Embryonic facial prominence (tissue), 1 donor: ENCODE results near the gene SH3PXD2B.
"Not testable (repeated sequence)": the region's sequence is repeated elsewhere in the genome, so short reads cannot be mapped to it uniquely, and the experiment has no call there.

Experiments used
- DNase-seq: peaks from one replicate; pipeline ENCODE4 v3.0.0-alpha.2; 2016; ENCODE audit errors: extremely low spot score

SH3PXD2B gene

DNA sequence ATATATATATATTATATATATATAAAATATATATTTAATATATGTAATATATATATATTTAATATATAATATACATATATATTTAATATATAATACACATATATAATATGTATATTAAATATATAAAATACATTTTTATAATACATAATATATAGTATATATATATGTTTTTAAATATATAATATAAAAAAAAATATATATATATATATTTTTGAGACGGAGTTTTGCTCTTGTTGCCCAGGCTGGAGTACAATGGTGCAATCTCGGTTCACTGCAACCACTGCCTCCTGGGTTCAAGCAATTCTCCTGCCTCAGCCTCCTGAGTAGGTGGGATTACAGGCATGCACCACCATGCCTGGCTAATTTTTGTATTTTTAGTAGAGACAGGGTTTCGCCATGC, 85.6 kb downstream of the SH3PXD2B start:
- not testable (repeated sequence) for DNase-seq

DNA sequence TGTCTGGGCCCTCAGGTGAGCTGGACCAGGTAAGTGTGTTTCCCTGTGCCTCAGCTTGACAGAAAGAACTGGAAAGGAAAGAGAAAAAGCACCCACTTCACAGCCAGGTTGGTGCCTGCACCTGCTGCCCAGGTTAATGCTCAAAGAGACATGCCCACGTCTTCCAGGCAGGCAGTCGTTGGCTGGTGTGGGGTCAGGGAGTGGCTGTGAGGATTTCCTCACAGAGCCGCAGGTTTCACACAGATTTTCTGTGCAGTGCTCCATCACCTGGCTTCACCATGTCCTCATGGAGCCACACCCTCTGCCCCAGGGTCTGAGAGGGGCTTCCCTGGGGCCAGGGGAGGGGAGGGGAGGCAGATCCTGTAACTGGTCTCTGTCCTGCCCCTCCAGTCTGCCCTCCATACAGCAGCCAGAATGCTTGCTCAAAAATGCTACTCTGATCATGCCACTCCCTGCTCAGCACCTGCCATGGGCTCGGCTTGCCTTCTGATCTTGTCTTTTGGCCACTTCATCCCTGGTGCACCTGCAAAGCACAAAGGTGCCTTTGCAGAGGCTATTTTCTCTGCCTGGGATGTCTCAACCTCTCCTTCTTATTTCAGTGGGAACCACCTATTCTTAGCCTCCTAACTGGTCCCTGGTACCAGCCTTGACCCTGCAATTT, 88.2 kb downstream of the SH3PXD2B start:
- no peak for DNase-seq

DNA sequence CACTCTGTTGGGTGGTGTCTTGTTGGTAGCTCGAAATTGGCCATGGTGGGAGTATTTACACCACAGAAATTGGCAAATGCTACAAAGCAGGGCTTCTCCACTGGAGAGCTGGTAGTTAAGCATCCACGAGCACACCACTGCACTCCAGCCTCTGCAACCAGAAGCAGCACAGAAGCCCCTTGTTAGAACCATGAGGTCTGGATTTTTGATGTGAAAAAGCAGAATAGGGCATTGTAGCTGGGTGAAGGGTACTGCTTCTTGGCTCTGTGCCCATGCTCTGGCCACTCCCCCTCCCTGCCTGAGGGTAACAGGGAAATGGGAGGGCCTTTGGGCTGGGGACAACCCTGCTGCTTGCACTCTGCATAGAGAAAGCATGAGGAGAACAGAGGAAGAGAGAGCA, 89.6 kb downstream of the SH3PXD2B start:
- no peak for DNase-seq

DNA sequence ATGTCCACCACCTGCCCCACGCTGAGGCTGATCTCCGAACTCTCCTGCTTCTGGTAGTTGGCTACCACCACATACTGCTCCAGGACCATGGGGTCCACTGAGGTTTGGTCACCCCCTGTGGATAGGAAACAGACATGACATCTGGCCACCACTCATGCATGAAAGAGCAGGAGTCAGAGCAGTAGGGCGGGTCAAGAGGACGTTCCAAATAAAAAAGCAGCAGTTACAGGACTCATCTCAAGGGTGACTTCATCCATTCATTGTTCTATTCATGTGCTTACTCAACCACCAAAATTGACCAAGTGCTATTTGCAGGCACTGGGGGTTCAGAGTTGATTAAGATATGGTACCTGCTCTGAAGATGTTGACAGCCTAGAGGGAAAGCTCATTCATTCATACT, 91.6 kb downstream of the SH3PXD2B start:
- DNase-seq = no peak

DNA sequence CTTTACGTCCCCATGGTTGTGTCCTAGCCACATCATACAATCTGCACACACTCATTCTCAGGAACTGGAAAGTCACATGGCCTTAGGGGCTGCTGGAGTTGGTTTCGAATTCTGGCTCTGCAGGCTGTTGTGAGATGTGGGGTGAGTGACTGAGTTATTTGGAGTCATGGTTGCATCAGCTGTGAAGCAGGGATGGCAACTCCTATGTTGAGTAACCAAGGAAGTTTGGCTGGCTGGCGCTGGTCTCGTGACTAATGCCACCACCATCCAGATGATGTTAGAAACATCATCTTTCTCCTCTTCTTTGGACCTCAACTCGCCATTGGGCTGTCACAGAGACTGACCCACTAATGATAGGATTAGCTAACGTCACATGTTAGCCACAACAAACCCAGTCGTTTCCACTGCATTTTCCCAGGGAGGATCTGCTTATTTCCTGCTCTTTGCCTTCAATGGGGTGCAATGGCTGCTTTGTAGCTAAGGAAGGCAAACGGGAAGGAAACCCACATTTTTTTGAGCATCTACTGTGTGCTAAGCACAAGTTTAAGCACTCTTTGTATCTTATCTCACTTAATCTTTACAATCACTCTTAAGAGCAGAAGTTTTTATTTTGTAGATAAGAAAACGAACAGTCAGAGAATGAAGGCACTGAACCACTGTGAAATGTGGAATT, 92.6 kb downstream of the SH3PXD2B start:
- DNase-seq = no peak

DNA sequence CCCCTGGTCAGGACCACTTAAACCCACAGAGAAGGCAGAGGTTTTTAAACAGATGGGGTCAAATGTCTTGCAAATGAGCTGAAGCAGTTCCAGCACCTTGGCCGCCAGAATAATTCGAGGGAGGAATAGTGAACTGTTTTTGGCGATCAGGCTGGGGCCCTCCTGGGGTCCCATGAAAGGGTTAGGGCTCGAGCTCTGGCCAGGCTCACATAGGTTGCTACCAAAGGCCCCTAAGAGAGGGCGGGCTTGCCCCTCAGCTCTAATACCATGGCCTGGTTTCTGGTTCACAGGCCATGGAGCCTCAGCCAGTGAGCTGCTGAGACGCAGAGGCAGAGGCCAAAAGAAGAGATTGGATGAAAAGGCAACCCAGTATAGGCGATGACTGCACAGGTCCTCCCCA, 96.0 kb downstream of the SH3PXD2B start:
- no peak for DNase-seq

DNA sequence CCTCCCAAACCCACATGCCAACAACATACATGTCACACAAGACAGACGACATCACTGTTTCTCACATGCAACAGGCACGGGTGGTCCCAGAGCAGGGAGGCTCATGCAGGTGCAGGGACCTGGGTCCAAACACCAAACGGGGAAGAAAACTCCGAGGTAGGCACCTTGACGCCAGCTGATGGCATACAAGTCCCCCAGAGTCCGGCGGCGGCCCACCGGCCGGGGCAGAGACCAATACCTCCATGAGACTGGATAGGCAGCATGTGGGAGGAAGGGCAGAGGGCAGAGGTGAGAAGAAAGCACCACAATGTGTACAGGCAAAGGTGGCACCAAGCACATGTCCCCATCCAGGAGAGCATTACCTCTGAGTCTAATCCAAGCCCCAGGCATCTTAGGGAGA, 97.8 kb downstream of the SH3PXD2B start:
- no peak for DNase-seq

DNA sequence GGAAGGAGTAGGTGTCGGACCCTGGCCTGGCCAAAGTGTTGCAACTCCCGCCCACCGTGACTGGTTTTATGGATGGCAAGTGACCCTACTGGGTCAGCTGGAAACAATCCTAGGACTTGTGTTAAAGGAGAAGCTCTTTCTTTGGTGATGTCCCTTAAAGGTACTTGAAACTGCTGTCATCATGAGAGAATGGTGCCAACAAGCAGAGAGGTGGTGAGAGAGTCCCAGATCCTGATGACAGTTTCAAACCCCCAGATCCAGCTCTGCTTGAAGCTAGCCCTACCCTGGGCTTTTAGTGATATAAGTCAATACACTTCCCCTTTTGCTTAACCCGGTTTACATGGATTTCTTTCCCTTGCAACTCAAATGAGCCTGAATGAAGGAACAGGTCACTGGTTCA, 98.3 kb downstream of the SH3PXD2B start:
- no peak for DNase-seq

DNA sequence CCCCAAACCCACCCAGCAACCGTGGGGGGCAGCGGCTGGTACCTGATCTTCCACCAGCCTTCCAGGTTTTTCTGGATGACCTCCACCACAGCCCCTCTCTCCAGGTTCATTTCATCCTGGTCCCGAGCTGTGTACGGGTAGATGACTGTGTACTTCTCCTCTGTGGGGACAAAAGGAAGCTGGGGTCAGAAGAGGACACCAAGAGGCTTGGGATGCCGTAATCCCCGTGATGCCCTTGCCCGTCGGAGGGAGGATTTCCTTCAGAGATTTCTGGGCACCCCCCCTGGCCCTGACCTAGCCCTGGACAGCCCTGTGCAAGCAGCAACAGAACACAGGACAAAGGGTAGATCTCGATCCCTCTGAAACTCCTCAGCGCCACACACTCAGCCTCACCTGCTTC, 100.5 kb downstream of the SH3PXD2B start:
- DNase-seq = no peak

DNA sequence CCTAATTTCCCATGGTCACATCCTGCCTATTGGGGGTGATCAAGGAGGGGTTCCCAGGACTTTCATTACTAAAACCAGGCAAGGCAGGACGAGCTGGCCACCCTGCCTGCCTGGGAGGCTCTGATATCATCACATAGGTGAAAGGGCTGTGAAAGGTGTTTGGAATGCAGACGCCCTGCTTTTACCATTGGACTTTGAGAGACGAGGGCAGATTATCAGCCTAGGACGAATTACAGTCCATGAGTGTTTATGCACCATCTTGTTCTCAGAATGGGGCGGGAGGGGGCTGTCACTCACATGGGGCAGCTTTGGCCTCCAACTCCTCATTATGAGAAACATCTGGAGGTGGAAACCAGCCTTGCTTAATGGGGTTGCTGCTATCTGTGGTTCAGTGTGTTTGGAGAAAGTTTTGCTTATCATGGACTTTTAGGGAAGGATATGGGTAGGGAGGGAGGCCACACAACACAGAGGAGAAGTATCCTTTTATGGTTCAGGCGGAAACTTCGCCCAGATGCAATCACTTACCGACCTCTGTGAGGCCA, 101.0 kb downstream of the SH3PXD2B start:
- no peak for DNase-seq

DNA sequence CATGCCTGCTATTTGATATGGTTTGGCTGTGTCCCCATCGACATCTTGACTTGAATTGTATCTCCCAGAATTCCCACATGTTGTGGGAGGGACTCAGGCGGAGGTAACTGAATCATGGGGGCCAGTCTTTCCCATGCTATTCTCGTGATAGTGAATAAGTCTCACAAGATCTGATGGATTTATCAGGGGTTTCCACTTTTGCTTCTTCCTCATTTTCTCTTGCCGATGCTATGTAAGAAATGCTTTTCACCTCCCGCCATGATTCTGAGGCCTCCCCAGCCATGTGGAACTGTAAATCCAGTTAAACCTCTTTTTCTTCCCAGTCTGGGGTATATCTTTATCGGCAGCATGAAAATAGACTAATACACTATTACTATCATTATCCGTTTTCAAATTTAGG, 101.8 kb downstream of the SH3PXD2B start:
- not testable (repeated sequence) for DNase-seq

DNA sequence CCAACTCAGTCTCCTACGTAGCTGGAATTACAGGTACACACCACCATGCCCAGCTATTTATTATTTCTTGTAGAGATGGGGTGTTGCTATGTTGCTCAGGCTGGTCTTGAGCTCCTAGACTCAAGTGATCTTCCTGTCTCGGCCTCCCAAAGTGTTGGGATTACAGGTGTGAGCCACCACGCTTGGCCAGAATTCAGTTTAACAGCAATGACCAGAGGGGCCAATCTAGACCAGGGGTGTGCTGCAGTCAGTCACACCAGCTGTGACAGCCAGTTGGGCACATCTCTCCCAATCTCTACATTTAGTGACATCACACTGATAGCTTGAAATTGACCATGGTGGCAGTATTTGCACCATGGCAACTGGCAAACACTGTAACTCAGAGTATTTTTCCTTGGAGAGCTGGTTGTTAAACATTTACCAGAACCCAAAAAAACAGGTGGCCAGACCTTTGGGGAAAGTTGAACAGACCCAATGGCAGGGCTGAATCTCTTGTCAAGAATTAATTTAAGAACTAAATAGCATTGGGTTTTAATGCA, 103.0 kb downstream of the SH3PXD2B start:
- DNase-seq = no peak

DNA sequence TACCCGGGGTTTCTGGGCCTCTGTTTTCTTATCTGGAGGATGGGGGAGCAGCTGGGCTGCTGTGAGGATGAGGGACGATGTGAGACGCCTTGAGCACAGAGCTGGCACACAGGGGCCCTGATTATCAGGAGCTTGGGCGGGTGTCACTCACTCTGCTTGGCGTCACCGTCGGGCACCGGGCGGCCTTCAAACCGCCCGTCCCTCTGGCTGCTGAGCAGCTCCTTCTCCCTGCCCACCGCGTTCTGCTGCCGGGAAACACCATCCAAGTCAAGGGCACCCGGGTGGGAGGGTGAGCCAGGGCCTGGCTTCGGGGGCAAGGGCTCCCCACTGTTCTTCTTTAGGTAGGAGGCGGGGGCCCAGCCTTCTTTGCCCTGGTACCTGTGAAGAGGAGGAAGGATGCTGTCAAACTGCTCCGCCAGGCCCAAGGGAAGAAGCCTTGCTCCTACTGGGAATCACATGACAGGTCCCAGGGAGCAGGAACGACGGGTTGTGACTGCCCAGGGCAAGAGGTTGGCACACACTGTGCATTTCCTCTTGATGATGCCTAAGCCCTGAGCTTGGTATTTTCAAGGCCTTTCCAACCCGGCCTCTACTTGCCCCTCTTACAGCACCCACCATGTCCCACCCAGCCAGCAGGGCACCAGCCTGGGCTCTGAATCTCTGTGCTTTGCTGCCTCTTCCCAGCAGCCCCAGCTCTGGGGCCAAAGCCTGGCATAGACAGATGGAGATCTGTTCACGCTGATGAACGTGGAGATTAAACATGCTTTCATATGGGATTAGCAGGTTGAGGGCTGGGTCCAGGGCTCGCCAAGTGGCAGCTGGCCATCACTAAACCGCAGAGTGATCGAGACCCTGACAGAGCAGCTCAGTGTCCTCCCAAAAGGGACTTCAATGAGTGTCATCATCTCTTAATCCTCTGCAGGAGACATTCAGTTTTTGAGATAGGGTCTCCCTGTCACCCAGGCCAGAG, 103.8 kb downstream of the SH3PXD2B start:
- DNase-seq = no peak

DNA sequence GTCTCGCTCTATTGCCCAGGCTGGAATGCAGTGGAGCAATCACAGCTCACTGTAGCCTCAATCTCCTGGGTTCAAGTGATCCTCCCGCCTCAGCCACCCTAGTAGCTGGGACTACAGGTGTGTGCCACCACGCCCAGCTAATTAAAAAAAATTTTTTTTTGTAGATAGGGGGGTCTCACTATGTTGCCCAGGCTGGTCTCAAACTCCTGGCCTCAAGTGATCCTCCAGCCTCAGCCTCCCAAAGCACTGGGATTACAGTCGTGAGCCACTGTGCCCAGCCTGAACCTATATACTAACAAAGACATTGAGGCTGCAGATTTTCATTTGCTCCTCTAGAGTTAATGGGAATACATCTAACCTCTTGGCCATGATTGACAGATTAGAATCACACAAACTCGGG, 105.6 kb downstream of the SH3PXD2B start:
- DNase-seq = not testable (repeated sequence)

DNA sequence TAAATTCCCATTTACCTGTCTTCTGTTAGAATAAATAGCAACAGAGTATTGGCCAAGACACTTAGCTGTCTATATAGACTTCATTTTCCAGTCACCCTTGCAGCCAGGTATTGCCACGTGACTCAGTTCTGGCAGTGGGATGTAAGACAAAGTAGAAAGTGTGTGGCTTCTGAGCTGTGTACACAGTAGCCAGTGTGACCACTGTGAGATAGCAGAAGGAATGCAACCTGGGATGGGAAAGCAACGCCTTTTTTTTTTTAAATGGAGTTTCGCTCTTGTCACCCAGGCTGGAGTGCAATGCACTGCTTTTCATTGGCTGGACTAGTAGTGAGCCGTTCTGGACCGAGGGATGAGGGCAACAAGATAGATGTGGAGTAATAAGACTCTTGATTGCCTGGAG, 106.2 kb downstream of the SH3PXD2B start:
- no peak for DNase-seq

DNA sequence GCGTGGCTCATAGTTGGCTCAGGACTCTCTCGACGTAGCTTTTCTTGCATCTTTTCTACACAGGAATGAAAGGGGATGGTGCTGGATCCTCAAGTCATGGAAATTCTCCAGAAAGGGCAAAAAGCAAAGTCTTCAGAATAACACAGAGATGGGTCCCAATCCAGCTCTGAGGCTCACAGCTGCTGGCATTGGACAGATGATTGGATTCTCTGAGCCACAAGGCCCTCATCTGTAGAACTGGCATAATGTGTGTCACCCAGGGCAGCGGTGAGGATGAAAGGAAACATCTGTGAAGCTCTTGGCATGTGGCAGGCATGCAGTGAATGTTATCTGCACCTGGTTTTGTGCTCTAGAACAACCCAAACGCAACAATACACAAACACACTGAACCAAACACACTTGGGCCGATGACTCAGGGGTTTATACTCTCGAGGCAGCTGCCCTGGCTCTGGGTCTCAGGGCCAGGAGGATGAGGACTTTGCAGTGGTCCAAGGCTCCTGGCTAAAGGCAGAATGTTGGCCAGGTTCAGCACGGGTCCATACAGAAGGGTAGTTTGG, 106.8 kb downstream of the SH3PXD2B start:
- DNase-seq = no peak

DNA sequence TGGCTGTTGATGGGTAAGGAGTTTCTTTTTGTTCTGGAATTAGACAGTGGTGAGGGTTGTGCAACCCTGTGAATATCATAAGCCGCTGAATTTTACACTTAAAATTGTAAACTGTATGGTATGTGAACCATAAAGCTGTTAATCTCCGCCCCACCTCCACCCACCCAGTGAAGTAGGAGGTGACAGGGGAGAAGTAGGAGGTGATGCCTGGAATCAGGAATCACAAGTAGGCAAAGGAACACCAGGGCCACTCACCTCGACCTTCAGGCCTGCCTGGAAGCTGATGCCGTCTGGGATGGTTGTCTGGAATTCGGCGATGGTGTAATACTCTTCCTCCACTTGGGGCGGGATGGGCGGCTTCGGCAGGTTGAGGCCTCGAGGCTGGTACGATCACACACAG, 108.4 kb downstream of the SH3PXD2B start:
- no peak for DNase-seq

DNA sequence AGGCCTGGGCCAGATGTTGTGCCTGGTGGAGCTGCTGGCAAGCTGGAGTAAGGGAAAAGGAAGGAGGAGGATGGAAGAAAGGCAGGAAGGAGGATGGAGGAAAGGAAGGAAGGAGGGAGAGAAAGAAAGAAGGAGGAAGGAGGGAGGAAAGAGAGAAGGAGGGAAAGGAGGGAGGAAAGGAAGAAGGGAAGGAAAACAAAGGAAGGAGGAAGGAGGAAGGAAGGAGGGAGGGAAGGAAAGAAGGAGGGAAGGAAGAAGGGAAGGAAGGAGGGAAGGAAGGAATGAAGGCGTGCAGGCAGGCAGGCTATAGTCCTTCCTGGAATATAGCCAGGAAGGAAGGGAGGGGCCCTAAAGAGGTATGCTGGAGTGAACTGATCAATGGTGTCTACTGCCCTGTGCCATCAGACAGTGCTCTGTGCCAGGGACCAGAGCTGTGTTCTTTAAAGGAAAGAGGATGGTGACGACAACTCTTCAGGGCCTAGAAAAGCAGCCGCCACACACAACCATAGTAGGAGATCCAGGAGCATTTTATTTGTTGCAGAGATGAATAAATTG, 109.4 kb downstream of the SH3PXD2B start:
- no peak for DNase-seq

DNA sequence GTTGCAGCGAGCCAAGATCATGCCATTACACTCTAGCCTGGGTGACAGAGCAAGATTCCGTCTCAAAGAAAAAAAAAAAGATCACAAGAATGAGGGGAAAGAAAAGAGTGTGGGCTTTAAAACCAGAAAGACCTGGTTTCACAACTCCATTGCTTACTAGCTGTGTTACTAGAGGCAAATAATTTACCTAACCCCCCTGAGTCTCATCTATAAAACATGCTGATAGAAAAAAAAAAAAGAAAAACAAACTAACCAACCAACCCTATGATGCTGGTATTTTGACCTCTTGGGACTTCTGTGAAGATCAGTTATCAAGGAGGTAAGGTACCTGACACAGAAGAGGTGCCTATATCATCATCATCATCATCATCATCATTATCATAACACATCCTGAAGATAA, 110.6 kb downstream of the SH3PXD2B start:
- DNase-seq = no peak

DNA sequence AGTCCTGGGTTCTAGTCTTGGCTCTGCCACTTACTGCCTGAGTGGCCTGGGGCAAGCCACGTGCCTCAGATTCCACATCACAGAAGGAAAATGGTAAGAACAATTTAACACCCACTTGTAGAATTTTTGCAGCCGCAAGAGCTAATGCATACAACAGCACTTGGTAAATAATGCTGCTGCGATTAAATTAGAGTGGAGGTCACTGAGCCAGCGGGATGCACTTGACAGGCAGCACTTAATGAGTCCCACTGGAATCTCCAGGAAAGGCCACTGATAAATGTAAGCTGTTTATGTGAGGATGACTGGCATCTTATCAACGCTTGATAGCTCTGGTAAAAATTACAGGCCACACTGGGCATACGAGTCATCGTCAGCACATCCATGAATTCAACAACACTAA, 111.4 kb downstream of the SH3PXD2B start:
- DNase-seq = no peak
